ENCODE measurements around the gene HLA-DRB5.
"Not testable (repeated sequence)": the region's sequence is repeated elsewhere in the genome, so short reads cannot be mapped to it uniquely, and the experiment has no call there.

Gene HLA-DRB5

DNA sequence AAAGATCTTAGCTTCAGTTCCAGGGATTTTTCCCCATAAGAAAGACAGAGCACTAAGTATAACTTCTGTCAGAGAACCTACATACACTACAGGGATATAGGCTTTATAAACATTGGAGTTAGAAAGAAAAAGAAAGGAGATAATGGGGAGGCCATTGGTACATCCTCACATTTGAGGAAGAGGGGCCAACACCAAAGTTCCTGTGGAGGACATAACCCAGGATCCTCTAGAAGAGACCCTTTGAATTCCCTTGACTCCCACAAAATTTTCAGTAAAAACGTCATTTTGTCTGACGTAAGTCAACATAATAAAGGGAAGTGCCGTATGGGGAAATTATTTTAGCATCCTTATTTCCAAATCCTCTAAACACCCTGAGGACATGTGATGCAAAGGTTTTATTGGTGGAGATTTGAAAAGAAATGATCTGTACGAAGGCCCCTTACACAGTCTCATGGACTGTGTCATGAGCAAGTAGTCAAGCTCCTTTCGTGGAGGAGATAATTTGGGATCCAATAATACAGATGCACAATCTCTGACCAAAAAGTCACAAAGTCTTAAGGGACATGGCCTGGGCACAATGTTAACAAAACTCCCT, 57.2 kb downstream of the HLA-DRB5 start:
- H3K27ac ChIP-seq, result no peak overlapping the region
- TF ChIP-seq CTCF (IDR thresholded peaks at IDR 0.05), result no peak
- no peak for TF ChIP-seq ZFX (IDR thresholded peaks at IDR 0.05; ENCODE audit: borderline replicate concordance)

DNA sequence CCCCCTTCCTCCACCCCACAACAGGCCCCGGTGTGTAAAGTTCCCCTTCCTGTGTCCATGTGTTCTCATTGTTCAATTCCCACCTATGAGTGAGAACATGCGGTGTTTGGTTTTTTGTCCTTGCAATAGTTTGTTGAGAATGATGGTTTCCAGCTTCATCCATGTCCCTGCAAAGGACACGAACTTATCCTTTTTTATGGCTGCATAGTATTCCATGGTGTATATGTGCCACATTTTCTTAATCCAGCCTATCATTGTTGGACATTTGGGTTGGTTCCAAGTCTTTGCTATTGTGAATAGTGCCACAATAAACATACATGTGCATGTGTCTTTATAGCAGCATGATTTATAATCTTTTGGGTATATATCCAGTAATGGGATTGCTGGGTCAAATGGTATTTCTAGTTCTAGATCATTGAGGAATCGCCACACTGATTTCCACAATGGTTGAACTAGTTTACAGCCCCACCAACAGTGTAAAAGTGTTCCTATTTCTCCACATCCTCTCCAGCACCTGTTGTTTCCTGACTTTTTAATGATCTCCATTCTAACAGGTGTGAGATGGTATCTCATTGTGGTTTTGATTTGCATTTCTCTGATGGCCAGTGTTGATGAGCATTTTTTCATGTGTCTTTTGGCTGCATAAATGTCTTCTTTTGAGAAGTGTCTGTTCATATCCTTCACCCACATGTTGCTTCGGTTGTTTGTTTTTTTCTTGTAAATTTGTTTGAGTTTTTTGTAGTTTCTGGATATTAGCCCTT, 62.2 kb downstream of the HLA-DRB5 start:
- not testable (repeated sequence) for H3K27ac ChIP-seq
